ENCODE measurements around the gene CACNB2.
"Not testable (repeated sequence)": the region's sequence is repeated elsewhere in the genome, so short reads cannot be mapped to it uniquely, and the experiment has no call there.

The CACNB2 gene

GRCh38 chr10:18533896-18534295 lies 393.7 kb downstream of the CACNB2 start:
- no peak for DNase-seq

DNA sequence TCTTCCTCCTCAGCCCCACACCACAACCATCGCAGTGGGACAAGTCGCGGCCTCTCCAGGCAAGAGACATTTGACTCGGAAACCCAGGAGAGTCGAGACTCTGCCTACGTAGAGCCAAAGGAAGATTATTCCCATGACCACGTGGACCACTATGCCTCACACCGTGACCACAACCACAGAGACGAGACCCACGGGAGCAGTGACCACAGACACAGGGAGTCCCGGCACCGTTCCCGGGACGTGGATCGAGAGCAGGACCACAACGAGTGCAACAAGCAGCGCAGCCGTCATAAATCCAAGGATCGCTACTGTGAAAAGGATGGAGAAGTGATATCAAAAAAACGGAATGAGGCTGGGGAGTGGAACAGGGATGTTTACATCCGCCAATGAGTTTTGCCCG lies 399.1 kb downstream of the CACNB2 start:
- DNase-seq = no peak

- no peak for DNase-seq
Measured at GRCh38 chr10:18540195-18540594, 400.0 kb downstream of the CACNB2 start.

DNA sequence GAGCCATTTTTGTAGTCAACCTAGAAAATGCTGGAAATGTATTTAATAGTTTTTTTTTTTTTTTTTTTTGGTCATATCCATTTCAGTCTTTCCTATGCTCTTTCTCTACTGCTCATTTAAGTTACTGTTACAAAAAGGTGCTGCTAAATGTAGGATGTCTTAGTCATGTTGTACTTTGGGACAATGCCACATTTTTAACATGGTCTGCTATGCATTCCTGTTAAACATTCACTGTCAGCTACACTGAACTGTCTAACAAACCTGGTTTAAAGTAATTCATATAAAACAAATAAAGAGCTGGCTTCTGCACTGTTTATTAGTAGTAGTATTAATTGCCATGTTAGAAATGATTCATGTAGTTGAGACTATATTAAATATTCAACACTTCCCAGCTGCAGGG lies 402.6 kb downstream of the CACNB2 start:
- DNase-seq = peak; percentile 69

DNA sequence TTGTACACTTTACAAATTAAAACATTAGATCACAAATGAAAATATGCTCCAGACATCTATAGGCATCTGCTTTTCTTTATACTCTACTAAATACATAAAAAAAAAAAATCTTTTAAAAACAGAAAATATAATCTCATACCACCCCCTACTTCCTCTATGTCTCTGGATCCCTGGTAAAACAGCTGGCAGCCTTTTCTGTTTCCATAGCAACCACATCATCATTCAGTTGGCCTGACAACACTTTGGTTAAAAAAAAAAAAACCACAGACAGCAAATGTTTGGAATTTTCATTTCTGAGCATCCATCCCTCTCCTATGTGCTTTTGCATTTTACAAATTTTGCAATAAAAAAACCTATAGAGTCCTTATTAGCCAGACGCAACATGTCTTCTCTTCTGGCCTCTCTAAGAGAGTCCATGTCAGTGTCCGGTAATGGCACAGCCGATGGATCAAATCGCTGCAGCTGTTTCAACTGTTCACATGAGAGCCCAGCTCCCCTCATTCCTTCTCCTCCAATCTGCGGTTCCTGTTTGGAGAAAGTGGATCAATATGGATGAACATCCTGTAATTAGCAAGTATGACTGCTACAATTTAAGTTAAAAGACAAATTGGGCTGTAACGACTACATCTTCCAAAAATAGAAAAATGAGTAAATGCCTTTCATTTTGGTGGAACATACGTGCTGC lies 405.5 kb downstream of the CACNB2 start:
- peak; percentile 75 for DNase-seq

- no peak for DNase-seq
Measured at GRCh38 chr10:18549105-18549504, 408.9 kb downstream of the CACNB2 start.

- no peak for DNase-seq
Measured at GRCh38 chr10:18551473-18551872, 411.2 kb downstream of the CACNB2 start.

GRCh38 chr10:18554479-18554878 lies 414.3 kb downstream of the CACNB2 start:
- no peak for DNase-seq

GRCh38 chr10:18556522-18557147 lies 416.4 kb downstream of the CACNB2 start:
- DNase-seq = no peak

GRCh38 chr10:18557960-18558359 lies 417.7 kb downstream of the CACNB2 start:
- no peak for DNase-seq

DNA sequence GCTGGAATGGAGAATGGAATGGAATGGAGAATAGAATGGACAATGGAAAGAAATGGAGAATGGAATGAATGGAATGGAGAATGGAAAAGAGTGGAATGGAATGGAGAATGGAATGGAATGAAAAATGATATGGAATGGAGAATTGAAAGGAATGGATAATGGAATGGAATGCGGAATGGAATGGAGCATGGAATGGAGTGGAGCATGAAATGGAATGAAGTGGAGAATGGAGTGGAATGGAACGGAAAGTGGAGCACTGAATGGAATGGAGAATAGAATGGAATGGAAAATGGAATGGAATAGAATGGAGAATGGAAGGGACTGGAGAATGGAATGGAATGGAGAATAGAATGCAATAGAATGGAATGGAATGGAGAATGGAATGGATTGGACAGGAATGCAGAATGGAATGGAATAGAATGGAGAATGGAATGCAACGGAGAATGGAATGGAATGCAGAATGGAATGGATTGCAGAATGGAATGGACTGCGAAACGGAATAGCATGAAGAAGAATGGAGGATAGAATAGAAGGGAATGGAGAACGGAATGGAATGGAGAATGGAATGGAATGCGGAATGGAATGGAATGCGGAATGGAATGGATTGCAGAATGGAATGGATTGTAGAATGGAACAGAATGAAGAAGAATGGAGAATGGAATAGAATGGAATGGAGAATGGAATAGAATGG lies 421.8 kb downstream of the CACNB2 start:
- no peak for DNase-seq

DNA sequence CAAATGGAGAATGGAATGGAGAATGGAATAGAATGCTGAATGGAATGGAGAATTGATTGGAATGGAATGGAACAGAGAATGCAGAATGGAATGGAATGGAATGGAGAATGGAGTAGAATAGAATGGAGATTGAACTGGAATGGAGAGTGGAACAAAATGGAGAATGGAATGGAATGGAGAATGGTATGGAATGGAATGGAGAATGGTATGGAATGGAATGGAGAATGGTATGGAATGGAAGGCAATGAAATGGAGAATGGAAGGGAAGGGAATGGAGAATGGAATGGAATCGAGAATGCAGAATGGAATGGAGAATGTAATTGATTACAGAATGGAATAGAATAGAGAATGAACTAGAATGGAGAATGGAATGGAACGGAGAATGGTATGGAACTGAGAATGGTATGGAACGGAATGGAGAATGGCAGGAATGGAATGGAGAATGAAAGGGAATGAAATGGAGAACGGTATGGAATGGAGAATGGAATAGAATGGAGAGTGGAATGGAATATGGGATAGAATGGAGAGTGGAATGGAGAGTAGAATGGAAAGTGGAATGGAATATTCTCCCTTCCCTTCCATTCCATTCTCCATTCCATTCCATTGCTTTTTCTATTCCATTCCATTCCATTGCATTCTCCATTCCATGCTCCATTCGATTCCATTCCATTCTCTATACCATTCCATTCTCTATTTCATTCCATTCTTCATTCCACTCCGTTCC lies 422.9 kb downstream of the CACNB2 start:
- DNase-seq = no peak

DNA sequence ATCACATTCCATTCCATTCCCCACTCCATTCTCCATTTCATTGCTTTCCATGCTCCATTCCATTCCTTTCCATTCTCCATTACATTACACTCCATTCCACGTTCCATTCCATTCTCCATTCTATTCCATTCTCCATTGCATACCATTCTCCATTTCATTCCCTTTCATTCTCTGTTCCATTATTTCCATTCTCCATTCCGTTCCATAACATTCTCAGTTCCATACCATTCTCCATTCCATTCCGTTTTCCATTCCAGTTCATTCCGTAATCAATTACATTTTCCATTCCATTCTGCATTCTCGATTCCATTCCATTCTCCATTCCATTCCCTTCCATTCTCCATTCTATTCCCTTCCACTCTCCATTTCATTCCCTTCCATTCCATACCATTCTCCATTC lies 424.8 kb downstream of the CACNB2 start:
- no peak for DNase-seq

- DNase-seq = no peak
Measured at GRCh38 chr10:18566177-18566576, 426.0 kb downstream of the CACNB2 start.

- no peak for DNase-seq
Measured at GRCh38 chr10:18567343-18567856, 427.2 kb downstream of the CACNB2 start.

- not testable (repeated sequence) for DNase-seq
Measured at GRCh38 chr10:18570386-18570785, 430.2 kb downstream of the CACNB2 start.

DNA sequence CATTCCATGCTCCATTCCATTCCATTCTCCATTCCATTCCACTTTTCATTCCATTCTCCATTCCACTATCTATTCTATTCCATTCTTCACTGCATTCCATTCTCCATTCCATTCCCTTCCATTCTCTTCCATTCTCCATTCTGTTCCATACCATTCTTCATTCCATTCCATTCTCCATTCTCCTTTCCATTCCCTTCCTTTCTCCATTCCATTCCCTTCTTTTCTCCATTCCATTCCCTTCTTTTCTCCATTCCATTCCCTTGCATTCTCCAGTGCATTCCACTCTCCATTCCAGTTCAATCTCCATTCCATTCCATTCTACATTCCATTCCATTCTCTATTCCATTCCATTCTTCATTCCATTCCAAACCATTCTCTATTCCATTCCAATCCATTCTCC lies 430.9 kb downstream of the CACNB2 start:
- no peak for DNase-seq

- DNase-seq = no peak
Measured at GRCh38 chr10:18571780-18572179, 431.6 kb downstream of the CACNB2 start.

DNA sequence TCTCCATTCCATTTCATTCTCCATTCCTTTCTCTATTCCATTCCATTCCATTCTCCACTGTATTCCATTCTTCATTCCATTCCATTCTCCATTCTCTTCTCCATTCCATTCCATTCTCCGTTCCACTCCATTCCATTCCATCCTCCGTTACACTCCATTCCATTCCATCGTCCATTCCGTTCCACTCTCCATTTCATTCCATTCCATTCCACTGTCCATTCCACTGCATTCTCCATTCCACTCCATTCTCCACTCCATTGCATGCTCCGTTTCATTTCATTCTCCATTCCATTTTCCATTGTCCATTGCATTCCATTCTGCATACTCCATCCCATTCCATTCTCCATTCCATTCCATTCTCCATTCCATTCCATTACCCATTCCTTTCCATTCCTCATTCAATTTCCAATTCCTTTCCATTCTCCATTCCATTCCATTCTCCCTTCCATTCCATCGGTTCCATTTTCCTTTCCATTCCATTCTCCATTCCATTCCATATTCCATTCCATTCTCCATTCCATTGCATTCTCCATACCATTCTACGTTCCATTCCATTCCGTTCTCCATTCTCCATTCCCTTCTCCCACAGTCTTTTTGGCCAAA lies 432.8 kb downstream of the CACNB2 start:
- DNase-seq = no peak

DNA sequence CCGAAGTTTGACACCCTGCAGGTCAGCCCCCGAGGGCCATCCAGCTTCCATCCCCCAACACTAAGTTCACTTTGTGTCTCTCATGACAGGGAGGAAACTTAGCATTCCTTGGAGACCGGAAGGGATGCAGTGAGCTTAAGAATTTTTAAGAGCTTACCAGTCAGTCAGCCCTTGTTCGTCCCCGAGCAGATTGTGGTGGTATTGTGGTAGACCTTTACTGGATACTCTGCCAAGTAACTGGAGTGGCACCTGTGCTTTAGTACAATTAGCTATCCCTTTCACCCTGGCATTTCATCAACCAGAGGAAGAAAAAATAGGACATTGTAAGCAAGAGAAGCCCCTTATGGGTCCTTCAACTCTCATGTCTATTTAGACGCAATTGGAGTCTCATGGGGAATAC lies 436.4 kb downstream of the CACNB2 start:
- no peak for DNase-seq

GRCh38 chr10:18577823-18578685 lies 437.8 kb downstream of the CACNB2 start:
- no peak for DNase-seq

GRCh38 chr10:18582803-18583202 lies 442.6 kb downstream of the CACNB2 start:
- DNase-seq = peak; percentile 29

All from fibroblast of upper back skin (primary cell).